Mucosa of stomach (tissue), 1 donor: ENCODE results near the gene PLCL2.

Experiments
- H3K27me3 ChIP-seq: one replicate; pipeline ENCODE4 v1.7.0; 2013; ENCODE audit warnings: mild to moderate bottlenecking, low read length; ENCODE audit not compliant: control insufficient read depth, insufficient read depth
- H3K36me3 ChIP-seq: one replicate; pipeline ENCODE4 v1.7.0; 2013; ENCODE audit warnings: low read length; ENCODE audit not compliant: control insufficient read depth, insufficient read depth
- H3K4me1 ChIP-seq: one replicate; pipeline ENCODE4 v1.7.0; 2013; ENCODE audit warnings: mild to moderate bottlenecking, low read length; ENCODE audit not compliant: control insufficient read depth, insufficient read depth
- H3K4me3 ChIP-seq: one replicate; pipeline ENCODE4 v1.7.0; 2013; ENCODE audit warnings: low read length
- H3K9ac ChIP-seq: one replicate; pipeline ENCODE4 v1.7.0; 2013; ENCODE audit warnings: mild to moderate bottlenecking, low read length, moderate library complexity
- H3K9me3 ChIP-seq: one replicate; pipeline ENCODE4 v1.7.0; 2013; ENCODE audit warnings: mild to moderate bottlenecking, low read length, moderate library complexity; ENCODE audit not compliant: control insufficient read depth
- donor health status: Pancreatic carcinoma.

Gene PLCL2

GRCh38 chr3:17050071-17050470 lies 165.3 kb downstream of the PLCL2 start:
- Histone ChIP-seq H3K9ac (no peak overlapping the region), H3K9me3 (no peaks in the 10 kb centered on the region), H3K36me3 (no peaks in the 10 kb centered on the region), H3K27me3 (no peaks in the 10 kb centered on the region), H3K4me3 (no peak overlapping the region), H3K4me1 (no peaks in the 10 kb centered on the region)

- Histone ChIP-seq H3K4me1 (no peaks in the 10 kb centered on the region), H3K36me3 (no peaks in the 10 kb centered on the region), H3K9ac (no peak overlapping the region), H3K27me3 (no peaks in the 10 kb centered on the region), H3K9me3 (no peaks in the 10 kb centered on the region), H3K4me3 (no peak overlapping the region)
These were observed 165.8 kb downstream of the PLCL2 start for GRCh38 chr3:17050506-17050905.

GRCh38 chr3:17052363-17052762 lies 167.6 kb downstream of the PLCL2 start:
- Histone ChIP-seq H3K4me1 (no peaks in the 10 kb centered on the region), H3K4me3 (no peak overlapping the region), H3K36me3 (no peaks in the 10 kb centered on the region), H3K9ac (no peak overlapping the region), H3K9me3 (no peaks in the 10 kb centered on the region), H3K27me3 (no peaks in the 10 kb centered on the region)

- Histone ChIP-seq H3K9ac (no peak overlapping the region), H3K27me3 (no peaks in the 10 kb centered on the region), H3K4me1 (no peaks in the 10 kb centered on the region), H3K36me3 (no peaks in the 10 kb centered on the region), H3K9me3 (no peaks in the 10 kb centered on the region), H3K4me3 (no peak overlapping the region)
These were observed 169.7 kb downstream of the PLCL2 start for GRCh38 chr3:17054301-17054981.

GRCh38 chr3:17054982-17055343 lies 170.2 kb downstream of the PLCL2 start:
- Histone ChIP-seq H3K9ac (no peak overlapping the region), H3K36me3 (no peaks in the 10 kb centered on the region), H3K9me3 (no peaks in the 10 kb centered on the region), H3K27me3 (no peaks in the 10 kb centered on the region), H3K4me3 (no peak overlapping the region), H3K4me1 (no peaks in the 10 kb centered on the region)

- no peak overlapping the region for H3K4me3 ChIP-seq
- H3K9me3 ChIP-seq, result no peaks in the 10 kb centered on the region
- no peaks in the 10 kb centered on the region for H3K27me3 ChIP-seq
- H3K9ac ChIP-seq, result no peak overlapping the region
- no peaks in the 10 kb centered on the region for H3K4me1 ChIP-seq
- H3K36me3 ChIP-seq, result no peaks in the 10 kb centered on the region
These were observed 170.9 kb downstream of the PLCL2 start for GRCh38 chr3:17055374-17056276.

- Histone ChIP-seq H3K9ac (no peak overlapping the region), H3K27me3 (no peaks in the 10 kb centered on the region), H3K4me1 (no peaks in the 10 kb centered on the region), H3K4me3 (no peak overlapping the region), H3K9me3 (no peaks in the 10 kb centered on the region), H3K36me3 (no peaks in the 10 kb centered on the region)
These were observed 172.6 kb downstream of the PLCL2 start for GRCh38 chr3:17057321-17057720.

GRCh38 chr3:17059989-17060550 lies 175.3 kb downstream of the PLCL2 start:
- no peak overlapping the region for H3K4me3 ChIP-seq
- no peaks in the 10 kb centered on the region for H3K36me3 ChIP-seq
- no peak overlapping the region for H3K9ac ChIP-seq
- H3K4me1 ChIP-seq, result no peaks in the 10 kb centered on the region
- no peaks in the 10 kb centered on the region for H3K27me3 ChIP-seq
- H3K9me3 ChIP-seq, result no peaks in the 10 kb centered on the region

GRCh38 chr3:17061005-17061404 lies 176.2 kb downstream of the PLCL2 start:
- Histone ChIP-seq H3K4me1 (no peaks in the 10 kb centered on the region), H3K36me3 (no peaks in the 10 kb centered on the region), H3K9me3 (no peaks in the 10 kb centered on the region), H3K9ac (no peak overlapping the region), H3K4me3 (no peak overlapping the region), H3K27me3 (no peaks in the 10 kb centered on the region)

GRCh38 chr3:17062736-17063135 lies 178.0 kb downstream of the PLCL2 start:
- Histone ChIP-seq H3K9ac (no peak overlapping the region), H3K4me3 (no peak overlapping the region)

GRCh38 chr3:17063596-17063995 lies 178.8 kb downstream of the PLCL2 start:
- no peaks in the 10 kb centered on the region for H3K9me3 ChIP-seq
- H3K9ac ChIP-seq, result no peak overlapping the region
- H3K36me3 ChIP-seq, result no peaks in the 10 kb centered on the region
- no peaks in the 10 kb centered on the region for H3K27me3 ChIP-seq
- no peak overlapping the region for H3K4me3 ChIP-seq
- H3K4me1 ChIP-seq, result no peaks in the 10 kb centered on the region

More at GRCh38 chr3:17062736-17063135, 178.0 kb downstream of the PLCL2 start:
- Histone ChIP-seq H3K9me3 (no peaks in the 10 kb centered on the region), H3K27me3 (no peaks in the 10 kb centered on the region), H3K4me1 (no peaks in the 10 kb centered on the region), H3K36me3 (no peaks in the 10 kb centered on the region)

GRCh38 chr3:17065315-17065714 lies 180.6 kb downstream of the PLCL2 start:
- H3K9me3 ChIP-seq, result no peaks in the 10 kb centered on the region
- H3K4me1 ChIP-seq, result no peaks in the 10 kb centered on the region
- no peak overlapping the region for H3K4me3 ChIP-seq
- H3K9ac ChIP-seq, result no peak overlapping the region
- no peaks in the 10 kb centered on the region for H3K36me3 ChIP-seq
- H3K27me3 ChIP-seq, result no peaks in the 10 kb centered on the region
